B cell (primary cell): ENCODE data around the gene ID1. TPM values are rescaled to one million over a fixed set of nuclear protein-coding genes. Genes with fewer than 3 reads are reported as not detected.

Source experiments
- ATAC-seq: fragments of 200-7000 bp; cut with Tn5 transposase; one replicate; pipeline ENCODE4 v1.10.0; 2021; ENCODE audit warnings: low read depth, mild to moderate bottlenecking, moderate number of reproducible peaks, moderate library complexity
- CTCF ChIA-PET: fragments of 350-600 bp; sonication (Branson Sonifier 250); formaldehyde crosslinking; loops from one replicate; lab custom pipeline; 2021; ENCODE audit warnings: antibody characterized with exemption, inconsistent platforms; lab: Charles Lee
- POLR2A ChIA-PET: fragments of 350-600 bp; sonication (Branson Sonifier 250); formaldehyde crosslinking; loops from one replicate; lab custom pipeline; 2021; ENCODE audit warnings: antibody characterized with exemption; lab: Charles Lee
- DNase-seq: peaks from one replicate; pipeline ENCODE4 v3.0.0; 2013
- H2AFZ ChIP-seq: 2 replicates; pipeline ENCODE4 v1.6.1; 2012; ENCODE audit warnings: mild to moderate bottlenecking, low read depth, low read length; ENCODE audit not compliant: insufficient read depth, poor library complexity, severe bottlenecking
- H3K27ac ChIP-seq, 2 donors: 1 replicate in 1 of 2; 2 replicates in 1 of 2; pipeline ENCODE4 v1.5.1; 2012 to 2013; ENCODE audit warnings: low read length in 2 of 2, mild to moderate bottlenecking in 2 of 2, moderate library complexity in 1 of 2
- H3K27me3 ChIP-seq, 4 experiments: fragments of 200-600 bp in 1 of 4; sonication (generic) in 1 of 4; replicated peaks in 1 of 4; 1 replicate in 2 of 4; 2 replicates in 2 of 4; pipeline versions ENCODE4 v1.6.1 to v1.7.0; 2013 to 2016; ENCODE audit warnings: low read length in 3 of 4, mild to moderate bottlenecking in 2 of 4, mixed read lengths in 1 of 4, moderate library complexity in 1 of 4; ENCODE audit not compliant: insufficient read depth in 4 of 4, control insufficient read depth in 3 of 4; ENCODE audit errors: control extremely low read depth in 1 of 4
- H3K36me3 ChIP-seq, 2 experiments: replicated peaks in 1 of 2; 1 replicate in 1 of 2; 2 replicates in 1 of 2; pipeline versions ENCODE4 v1.6.1 to v1.7.1; 2013; ENCODE audit warnings: low read length in 1 of 2; ENCODE audit not compliant: insufficient read depth in 2 of 2, control insufficient read depth in 1 of 2; ENCODE audit errors: control extremely low read depth in 1 of 2, extremely low read depth in 1 of 2
- H3K4me1 ChIP-seq, 2 donors: fragments of 200-600 bp in 1 of 2; sonication (generic) in 1 of 2; 1 replicate in 1 of 2; 2 replicates in 1 of 2; pipeline versions ENCODE4 v1.5.1 to v1.6.1; 2013 to 2017; ENCODE audit warnings: low read length in 2 of 2; ENCODE audit not compliant: control insufficient read depth in 2 of 2, insufficient read depth in 2 of 2
- H3K4me2 ChIP-seq: replicated peaks from 2 replicates; pipeline ENCODE3; 2012; ENCODE audit warnings: mild to moderate bottlenecking, low read depth, low read length; ENCODE audit not compliant: poor library complexity, severe bottlenecking
- H3K4me3 ChIP-seq, 5 experiments: fragments of 200-600 bp in 1 of 5; sonication (generic) in 1 of 5; 1 replicate in 3 of 5; 2 replicates in 2 of 5; pipeline versions ENCODE4 v1.5.1 to v1.7.0; 2011 to 2016; ENCODE audit warnings: low read length in 4 of 5, mild to moderate bottlenecking in 4 of 5, low read depth in 2 of 5, control low read depth in 1 of 5, moderate library complexity in 1 of 5; ENCODE audit not compliant: insufficient read depth in 1 of 5; ENCODE audit errors: control extremely low read depth in 1 of 5, extremely low read depth in 1 of 5
- H3K79me2 ChIP-seq: fragments of 200-600 bp; sonication (generic); one replicate; pipeline ENCODE4 v1.6.0; 2016; ENCODE audit warnings: low read length; ENCODE audit not compliant: control insufficient read depth, insufficient read depth
- H3K9ac ChIP-seq: fragments of 200-600 bp; sonication (generic); 2 replicates; pipeline ENCODE4 v1.6.1; 2017; ENCODE audit warnings: mild to moderate bottlenecking, low read length, moderate library complexity
- H3K9me3 ChIP-seq, 3 donors: one replicate each; pipeline versions ENCODE4 v1.6.1 to v1.7.1; 2013; ENCODE audit warnings: low read length in 2 of 3; ENCODE audit not compliant: control insufficient read depth in 2 of 3, insufficient read depth in 1 of 3; ENCODE audit errors: control extremely low read depth in 1 of 3
- H4K20me1 ChIP-seq: 2 replicates; pipeline ENCODE4 v1.6.0; 2012; ENCODE audit warnings: mild to moderate bottlenecking, low read length; ENCODE audit not compliant: insufficient read depth, control insufficient read depth, poor library complexity, severe bottlenecking
- H3K27ac Mint-ChIP-seq: one replicate; pipeline ENCODE4 v1.8.0; 2021; ENCODE audit warnings: mixed read lengths
- H3K27me3 Mint-ChIP-seq: one replicate; pipeline ENCODE4 v1.8.0; 2021; ENCODE audit warnings: mixed read lengths
- H3K4me1 Mint-ChIP-seq: one replicate; pipeline ENCODE4 v1.8.0; 2021; ENCODE audit warnings: mixed read lengths
- H3K4me3 Mint-ChIP-seq: one replicate; pipeline ENCODE4 v1.8.0; 2021; ENCODE audit warnings: mixed read lengths
- H3K9me3 Mint-ChIP-seq: one replicate; pipeline ENCODE4 v1.8.0; 2022; ENCODE audit warnings: mixed read lengths; ENCODE audit not compliant: insufficient read depth
- EZH2 ChIP-seq: IDR thresholded peaks from 2 replicates; pipeline ENCODE4 v1.6.1; 2012; ENCODE audit warnings: borderline replicate concordance, low read depth, mild to moderate bottlenecking, moderate library complexity, low read length; ENCODE audit not compliant: insufficient read depth, poor library complexity, severe bottlenecking
- WGBS: methylation state at CpG from one replicate; pipeline ENCODE4 v1.1.5; 2013; ENCODE audit warnings: missing lambda C conversion rate; ENCODE audit not compliant: insufficient coverage; 5-methylcytosine and 5-hydroxymethylcytosine counted together
- intact Hi-C: fragments of 100-400 bp; cut with micrococcal nuclease; formaldehyde crosslinking; loops from one replicate; pipeline ENCODE4 v1.10.0; 2022
- polyA plus RNA-seq: library from polyadenylated mRNA; depleted of rRNA; stranded (reverse); fragments of >200 nt; gene quantifications from 2 replicates; pipeline ENCODE4 v1.2.3, GENCODE V29; 2012
- total RNA-seq, 2 donors: library from RNA; stranded (reverse); fragments of 120-200 nt in 1 of 2; gene quantifications; 1 replicate in 1 of 2; 2 replicates in 1 of 2; pipeline versions ENCODE4 v1.2.3 to v1.2.4, GENCODE V29; 2013 to 2022
- TF ChIP-seq, protein P1 (sequence below): fragments of 200-600 bp; IDR thresholded peaks from one replicate; pipeline ENCODE4 v1.8.0; 2022; ENCODE audit warnings: antibody characterized with exemption, mild to moderate bottlenecking

ID1 gene
- total and polyA plus RNA-seq, 2 donors (not counting 1 experiment from before 2014, with no cell fraction given) = 4.4 to 68.2 TPM

DNA sequence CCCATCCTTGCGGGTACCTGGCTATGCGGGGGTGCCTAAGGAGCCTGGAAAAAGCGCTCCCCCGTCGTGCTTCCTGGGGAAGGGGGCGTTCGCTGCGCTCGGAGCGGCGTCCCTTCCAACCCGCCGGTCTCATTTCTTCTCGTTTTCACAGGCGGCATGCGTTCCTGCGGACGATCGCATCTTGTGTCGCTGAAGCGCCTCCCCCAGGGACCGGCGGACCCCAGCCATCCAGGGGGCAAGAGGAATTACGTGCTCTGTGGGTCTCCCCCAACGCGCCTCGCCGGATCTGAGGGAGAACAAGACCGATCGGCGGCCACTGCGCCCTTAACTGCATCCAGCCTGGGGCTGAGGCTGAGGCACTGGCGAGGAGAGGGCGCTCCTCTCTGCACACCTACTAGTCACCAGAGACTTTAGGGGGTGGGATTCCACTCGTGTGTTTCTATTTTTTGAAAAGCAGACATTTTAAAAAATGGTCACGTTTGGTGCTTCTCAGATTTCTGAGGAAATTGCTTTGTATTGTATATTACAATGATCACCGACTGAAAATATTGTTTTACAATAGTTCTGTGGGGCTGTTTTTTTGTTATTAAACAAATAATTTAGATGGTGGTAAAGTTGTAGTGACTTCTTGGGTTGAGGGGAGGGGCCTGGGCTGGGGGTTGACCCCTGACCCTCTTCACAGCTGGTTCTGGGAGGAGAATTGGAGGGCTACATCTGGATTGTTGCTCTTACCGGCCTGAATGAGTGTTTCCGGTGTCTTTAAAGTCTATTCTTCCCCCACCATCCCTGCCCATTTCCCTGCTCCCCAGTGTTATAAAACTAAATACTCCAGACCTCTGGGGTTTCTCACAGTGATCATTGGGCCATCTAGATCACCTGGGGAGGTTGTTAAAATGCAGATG, 1.1 kb downstream of the ID1 start:
- ChIA-PET POLR2A (interaction anchor here (0.9 kb wide), 1 partner anchor 36 kb away, joined by 3 read pairs; no protein-coding TSS in a partner anchor), CTCF (interaction anchor here (0.9 to 16.3 kb wide), 8 partner anchors 17 to 118 kb away, joined by 3 to 587 read pairs (median 33); no protein-coding TSS in a partner anchor)
- no peaks in the 10 kb centered on the region for H4K20me1 ChIP-seq
- peak overlapping the region; percentile 41 to 79 (median 66) for H3K4me3 ChIP-seq
- peaks cover 29% of the 10 kb centered on the region for H3K4me1 Mint-ChIP-seq
- H3K36me3 ChIP-seq = no peaks in the 10 kb centered on the region
- ATAC-seq (no peak), DNase-seq (peak; percentile 55)
- H3K27ac ChIP-seq = no peak overlapping the region
- H3K9me3 ChIP-seq = peaks cover 0 to 4% (median 0%) of the 10 kb centered on the region in 3 donors
- H3K4me3 Mint-ChIP-seq = peak overlapping the region; percentile 96
- 4% methylated on average over 35 of the region's 39 CpGs for WGBS
- H3K4me1 ChIP-seq = peaks cover 24 to 26% of the 10 kb centered on the region in 2 donors
- H3K9ac ChIP-seq = peak overlapping the region; percentile 78
- TF ChIP-seq, protein P1, sequence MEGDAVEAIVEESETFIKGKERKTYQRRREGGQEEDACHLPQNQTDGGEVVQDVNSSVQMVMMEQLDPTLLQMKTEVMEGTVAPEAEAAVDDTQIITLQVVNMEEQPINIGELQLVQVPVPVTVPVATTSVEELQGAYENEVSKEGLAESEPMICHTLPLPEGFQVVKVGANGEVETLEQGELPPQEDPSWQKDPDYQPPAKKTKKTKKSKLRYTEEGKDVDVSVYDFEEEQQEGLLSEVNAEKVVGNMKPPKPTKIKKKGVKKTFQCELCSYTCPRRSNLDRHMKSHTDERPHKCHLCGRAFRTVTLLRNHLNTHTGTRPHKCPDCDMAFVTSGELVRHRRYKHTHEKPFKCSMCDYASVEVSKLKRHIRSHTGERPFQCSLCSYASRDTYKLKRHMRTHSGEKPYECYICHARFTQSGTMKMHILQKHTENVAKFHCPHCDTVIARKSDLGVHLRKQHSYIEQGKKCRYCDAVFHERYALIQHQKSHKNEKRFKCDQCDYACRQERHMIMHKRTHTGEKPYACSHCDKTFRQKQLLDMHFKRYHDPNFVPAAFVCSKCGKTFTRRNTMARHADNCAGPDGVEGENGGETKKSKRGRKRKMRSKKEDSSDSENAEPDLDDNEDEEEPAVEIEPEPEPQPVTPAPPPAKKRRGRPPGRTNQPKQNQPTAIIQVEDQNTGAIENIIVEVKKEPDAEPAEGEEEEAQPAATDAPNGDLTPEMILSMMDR = no peak
- TF ChIP-seq EZH2 = no peak
- H3K27ac Mint-ChIP-seq = peak overlapping the region; percentile 15
- peaks cover 45% of the 10 kb centered on the region for H3K27me3 Mint-ChIP-seq
- no peaks in the 10 kb centered on the region for H3K9me3 Mint-ChIP-seq
- H3K27me3 ChIP-seq = peaks cover 0 to 71% (median 39%) of the 10 kb centered on the region in 4 experiments
- intact Hi-C loops = loop anchor here (1.0 to 2.0 kb wide), 4 partner anchors 7 to 117 kb away; partner anchors contain the start of genes BCL2L1 and HM13
- peak overlapping the region; percentile 76 for H2AFZ ChIP-seq
- H3K4me2 ChIP-seq = peak overlapping the region; percentile 94
- no peaks in the 10 kb centered on the region for H3K79me2 ChIP-seq
